OCI-LY7 (cell line): ENCODE data around the gene MAP1B.

Experiments used
- EZH2phosphoT487 ChIP-seq: fragments of 200-600 bp; sonication (generic); IDR thresholded peaks from 2 replicates; pipeline ENCODE4 v1.6.1; 2018; ENCODE audit warnings: low read depth, borderline replicate concordance, mild to moderate bottlenecking, mixed run types, antibody characterized with exemption, low read length, moderate library complexity, mixed read lengths
- TF ChIP-seq, protein P1 (sequence below): fragments of 200-600 bp; sonication (generic); conservative IDR thresholded peaks from 2 replicates; pipeline ENCODE4 v1.5.1; 2014; ENCODE audit warnings: mild to moderate bottlenecking, antibody characterized with exemption, low read length, moderate library complexity, mixed read lengths

DNA sequence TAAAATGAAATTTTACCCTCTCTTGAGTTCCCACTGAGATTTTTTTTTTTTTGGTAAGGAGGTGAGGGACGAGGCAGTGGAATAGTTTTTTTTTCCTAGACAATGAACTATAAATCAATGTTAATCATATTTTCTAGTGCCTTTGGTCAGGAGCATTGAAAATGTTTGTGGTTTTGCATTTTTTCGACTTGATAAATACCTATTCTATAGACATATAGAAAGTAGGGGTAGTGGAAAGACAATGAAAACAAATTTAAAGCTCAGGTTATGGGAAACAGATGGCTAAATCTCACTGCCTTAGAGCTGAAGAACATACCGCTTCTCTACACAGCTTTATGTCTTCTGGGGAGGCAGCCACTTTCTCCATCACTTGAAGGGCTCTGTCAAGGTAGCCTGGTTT, 118.5 kb downstream of the MAP1B start:
- TF ChIP-seq, protein P1, sequence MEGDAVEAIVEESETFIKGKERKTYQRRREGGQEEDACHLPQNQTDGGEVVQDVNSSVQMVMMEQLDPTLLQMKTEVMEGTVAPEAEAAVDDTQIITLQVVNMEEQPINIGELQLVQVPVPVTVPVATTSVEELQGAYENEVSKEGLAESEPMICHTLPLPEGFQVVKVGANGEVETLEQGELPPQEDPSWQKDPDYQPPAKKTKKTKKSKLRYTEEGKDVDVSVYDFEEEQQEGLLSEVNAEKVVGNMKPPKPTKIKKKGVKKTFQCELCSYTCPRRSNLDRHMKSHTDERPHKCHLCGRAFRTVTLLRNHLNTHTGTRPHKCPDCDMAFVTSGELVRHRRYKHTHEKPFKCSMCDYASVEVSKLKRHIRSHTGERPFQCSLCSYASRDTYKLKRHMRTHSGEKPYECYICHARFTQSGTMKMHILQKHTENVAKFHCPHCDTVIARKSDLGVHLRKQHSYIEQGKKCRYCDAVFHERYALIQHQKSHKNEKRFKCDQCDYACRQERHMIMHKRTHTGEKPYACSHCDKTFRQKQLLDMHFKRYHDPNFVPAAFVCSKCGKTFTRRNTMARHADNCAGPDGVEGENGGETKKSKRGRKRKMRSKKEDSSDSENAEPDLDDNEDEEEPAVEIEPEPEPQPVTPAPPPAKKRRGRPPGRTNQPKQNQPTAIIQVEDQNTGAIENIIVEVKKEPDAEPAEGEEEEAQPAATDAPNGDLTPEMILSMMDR = no peak
- no peak for TF ChIP-seq EZH2phosphoT487
